KMS-11 (cell line): ENCODE data around the gene NPEPL1.

Experiments used
- H2AFZ ChIP-seq: fragments of 200-600 bp; sonication (generic); 2 replicates; pipeline ENCODE4 v1.6.1; 2016; ENCODE audit warnings: antibody characterized with exemption, mixed run types, low read depth
- H3K27ac ChIP-seq: fragments of 200-600 bp; sonication (generic); 2 replicates; pipeline ENCODE4 v1.6.1; 2016; ENCODE audit warnings: mild to moderate bottlenecking, mixed run types
- H3K27me3 ChIP-seq: fragments of 200-600 bp; sonication (generic); 2 replicates; pipeline ENCODE4 v1.6.1; 2017; ENCODE audit warnings: mild to moderate bottlenecking, low read depth, mixed run types, moderate library complexity; ENCODE audit not compliant: insufficient read depth
- H3K36me3 ChIP-seq: fragments of 200-600 bp; sonication (generic); 2 replicates; pipeline ENCODE4 v1.6.1; 2017; ENCODE audit warnings: mild to moderate bottlenecking, mixed run types; ENCODE audit not compliant: insufficient read depth
- H3K4me1 ChIP-seq: fragments of 200-600 bp; sonication (generic); 2 replicates; pipeline ENCODE4 v1.6.1; 2016; ENCODE audit warnings: mild to moderate bottlenecking, low read depth, mixed run types; ENCODE audit not compliant: poor library complexity, severe bottlenecking
- H3K4me2 ChIP-seq: fragments of 200-600 bp; sonication (generic); 2 replicates; pipeline ENCODE4 v1.7.0; 2016; ENCODE audit warnings: mild to moderate bottlenecking, mixed run types
- H3K4me3 ChIP-seq: fragments of 200-600 bp; sonication (generic); IDR thresholded peaks from 2 replicates; pipeline ENCODE4 v1.6.1; 2017; ENCODE audit warnings: low read depth, low read length, mixed read lengths; ENCODE audit not compliant: insufficient read depth
- H3K79me2 ChIP-seq: fragments of 200-600 bp; sonication (generic); 2 replicates; pipeline ENCODE4 v1.6.1; 2016; ENCODE audit warnings: low read depth, mixed run types; ENCODE audit not compliant: insufficient read depth
- H3K9ac ChIP-seq: fragments of 200-600 bp; sonication (generic); 2 replicates; pipeline ENCODE4 v1.6.1; 2016; ENCODE audit warnings: mild to moderate bottlenecking, mixed run types
- H4K20me1 ChIP-seq: fragments of 200-600 bp; sonication (generic); 2 replicates; pipeline ENCODE4 v1.6.1; 2016; ENCODE audit warnings: mild to moderate bottlenecking, mixed run types; ENCODE audit not compliant: insufficient read depth
- CTCF ChIP-seq: fragments of 200-600 bp; sonication (generic); conservative IDR thresholded peaks from 2 replicates; pipeline ENCODE4 v1.6.1; 2017; ENCODE audit warnings: low read depth, mild to moderate bottlenecking, antibody characterized with exemption, low read length, moderate library complexity, mixed read lengths

Gene NPEPL1

GRCh38 chr20:58707770-58708169, 15.2 kb downstream of the NPEPL1 start:
- Histone ChIP-seq H3K4me3 (no peak overlapping the region), H3K4me1 (no peaks in the 10 kb centered on the region), H3K27ac (no peak overlapping the region), H3K27me3 (no peaks in the 10 kb centered on the region), H4K20me1 (no peaks in the 10 kb centered on the region), H3K79me2 (no peaks in the 10 kb centered on the region), H3K36me3 (no peaks in the 10 kb centered on the region), H2AFZ (no peak overlapping the region), H3K9ac (no peak overlapping the region), H3K4me2 (no peak overlapping the region)
- no peak for TF ChIP-seq CTCF

GRCh38 chr20:58708246-58708931, 15.8 kb downstream of the NPEPL1 start:
- Histone ChIP-seq H4K20me1 (no peaks in the 10 kb centered on the region), H3K4me1 (no peaks in the 10 kb centered on the region), H3K4me2 (no peak overlapping the region), H2AFZ (no peak overlapping the region), H3K9ac (no peak overlapping the region), H3K27me3 (no peaks in the 10 kb centered on the region), H3K27ac (no peak overlapping the region), H3K79me2 (no peaks in the 10 kb centered on the region), H3K36me3 (no peaks in the 10 kb centered on the region), H3K4me3 (no peak overlapping the region)
- no peak for TF ChIP-seq CTCF

- no peak overlapping the region for H3K9ac ChIP-seq
- H2AFZ ChIP-seq: no peak overlapping the region
- H3K4me3 ChIP-seq: no peak overlapping the region
- H3K27me3 ChIP-seq: no peaks in the 10 kb centered on the region
- no peaks in the 10 kb centered on the region for H4K20me1 ChIP-seq
- no peaks in the 10 kb centered on the region for H3K79me2 ChIP-seq
- H3K4me2 ChIP-seq: no peak overlapping the region
- no peak overlapping the region for H3K27ac ChIP-seq
- TF ChIP-seq CTCF: no peak
- H3K36me3 ChIP-seq: no peaks in the 10 kb centered on the region
- H3K4me1 ChIP-seq: no peaks in the 10 kb centered on the region
Measured at GRCh38 chr20:58709013-58709702, 16.6 kb downstream of the NPEPL1 start.

- no peak overlapping the region for H2AFZ ChIP-seq
- no peak overlapping the region for H3K4me3 ChIP-seq
- no peaks in the 10 kb centered on the region for H3K36me3 ChIP-seq
- no peak overlapping the region for H3K4me2 ChIP-seq
- no peaks in the 10 kb centered on the region for H4K20me1 ChIP-seq
- no peaks in the 10 kb centered on the region for H3K27me3 ChIP-seq
- H3K27ac ChIP-seq: no peak overlapping the region
- no peaks in the 10 kb centered on the region for H3K79me2 ChIP-seq
- TF ChIP-seq CTCF: no peak
- H3K4me1 ChIP-seq: no peaks in the 10 kb centered on the region
- no peak overlapping the region for H3K9ac ChIP-seq
Measured at GRCh38 chr20:58709703-58710039, 17.1 kb downstream of the NPEPL1 start.
